ENCODE results near the gene ITK.

Gene ITK

DNA sequence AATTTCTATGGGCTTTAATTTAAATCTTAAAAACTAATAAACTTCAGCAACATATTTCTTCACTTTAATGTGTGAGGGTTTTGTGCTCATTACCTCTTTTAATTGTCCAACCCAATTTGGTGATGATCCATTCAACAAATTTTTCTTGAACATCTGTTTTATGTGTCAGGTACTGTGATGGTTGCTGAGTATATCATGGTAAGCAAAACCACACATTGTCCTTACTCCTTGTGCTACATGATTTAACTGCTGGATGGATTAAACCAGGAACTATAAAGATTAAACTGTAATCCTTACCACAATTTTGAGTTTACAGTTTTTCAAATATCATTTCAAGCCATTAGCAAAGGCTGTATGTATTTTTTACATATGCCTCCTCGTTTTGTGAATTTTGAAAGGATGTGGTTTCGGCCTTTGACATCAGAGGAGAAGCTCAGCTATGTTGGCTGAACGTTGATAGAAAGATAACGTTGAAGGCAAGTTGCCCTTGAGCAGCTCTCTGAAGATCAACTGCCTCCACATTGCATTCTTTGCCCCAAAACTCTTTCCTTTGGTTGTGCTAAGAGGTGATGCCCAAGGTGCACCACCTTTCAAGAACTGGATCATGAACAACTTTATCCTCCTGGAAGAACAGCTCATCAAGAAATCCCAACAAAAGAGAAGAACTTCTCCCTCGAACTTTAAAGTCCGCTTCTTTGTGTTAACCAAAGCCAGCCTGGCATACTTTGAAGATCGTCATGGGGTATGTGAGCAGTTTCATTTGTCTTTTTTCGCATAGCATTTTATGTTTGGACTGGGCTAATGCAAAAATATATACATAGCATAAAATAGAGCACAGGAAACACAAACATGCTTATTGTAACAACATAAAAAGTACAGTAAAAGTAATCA, at the start of gene ITK:
Gene ITK, plus strand, starts transcription at position 467 of the 891 bp plus-strand sequence. Its CDS starts 138 bp downstream, at position 605.
- no peak for DNase-seq

DNA sequence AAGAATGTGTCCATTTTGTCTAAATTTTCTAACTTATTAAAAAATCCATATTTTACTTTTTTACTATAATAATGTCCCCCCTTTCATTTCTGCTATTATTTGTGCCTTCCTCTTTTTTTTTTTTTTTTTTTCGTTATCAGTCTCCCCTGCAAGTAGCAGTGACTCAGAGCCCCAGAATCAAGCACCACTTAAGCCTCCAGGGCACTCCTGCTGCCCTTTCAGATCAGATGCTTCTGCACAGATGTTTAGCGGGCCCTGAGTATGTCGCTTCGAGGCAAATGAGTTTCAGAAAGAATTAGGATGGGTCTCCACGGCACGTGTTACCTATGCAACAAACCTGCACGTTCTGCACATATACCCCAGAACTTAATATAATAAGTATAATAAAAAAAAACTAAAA, 49.7 kb upstream of the ITK start:
- DNase-seq: no peak

GRCh38 chr5:157132281-157132612, 48.4 kb upstream of the ITK start:
- DNase-seq: no peak

GRCh38 chr5:157137691-157138090, 42.9 kb upstream of the ITK start:
- DNase-seq: no peak

GRCh38 chr5:157142317-157143126, 38.1 kb upstream of the ITK start, which contains the start of gene MED7:
MED7 (minus strand) TSS chr5:157142865; CDS start chr5:157139431, 3,434 bp downstream.
- DNase-seq: peak; percentile 96 to 98

- peak; percentile 16 to 84 for DNase-seq
These were observed 37.3 kb upstream of the ITK start for GRCh38 chr5:157143127-157143971.

GRCh38 chr5:157148734-157149615, 31.7 kb upstream of the ITK start:
- DNase-seq: peak; percentile 37 to 67

GRCh38 chr5:157150995-157151394, 29.6 kb upstream of the ITK start:
- DNase-seq: no peak

DNA sequence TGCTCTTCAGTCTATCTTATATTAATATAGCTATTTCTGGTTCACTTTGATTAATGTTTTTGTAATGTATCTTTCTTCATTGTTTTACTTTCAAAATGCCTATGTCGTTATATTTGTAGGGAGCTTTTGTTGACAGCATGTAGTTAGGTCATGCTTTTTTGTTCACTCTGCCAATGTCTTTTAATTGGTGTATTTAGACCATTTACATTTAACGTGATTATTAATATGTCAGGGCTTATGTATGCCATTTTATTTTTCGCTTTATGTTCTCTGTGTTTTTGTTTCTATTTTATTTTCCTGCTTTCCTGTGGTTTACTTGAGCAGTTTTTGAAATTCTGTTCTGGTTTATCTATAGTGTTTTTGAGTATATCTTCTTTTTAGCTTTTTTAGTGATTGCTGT, 25.3 kb upstream of the ITK start:
- no peak for DNase-seq

DNA sequence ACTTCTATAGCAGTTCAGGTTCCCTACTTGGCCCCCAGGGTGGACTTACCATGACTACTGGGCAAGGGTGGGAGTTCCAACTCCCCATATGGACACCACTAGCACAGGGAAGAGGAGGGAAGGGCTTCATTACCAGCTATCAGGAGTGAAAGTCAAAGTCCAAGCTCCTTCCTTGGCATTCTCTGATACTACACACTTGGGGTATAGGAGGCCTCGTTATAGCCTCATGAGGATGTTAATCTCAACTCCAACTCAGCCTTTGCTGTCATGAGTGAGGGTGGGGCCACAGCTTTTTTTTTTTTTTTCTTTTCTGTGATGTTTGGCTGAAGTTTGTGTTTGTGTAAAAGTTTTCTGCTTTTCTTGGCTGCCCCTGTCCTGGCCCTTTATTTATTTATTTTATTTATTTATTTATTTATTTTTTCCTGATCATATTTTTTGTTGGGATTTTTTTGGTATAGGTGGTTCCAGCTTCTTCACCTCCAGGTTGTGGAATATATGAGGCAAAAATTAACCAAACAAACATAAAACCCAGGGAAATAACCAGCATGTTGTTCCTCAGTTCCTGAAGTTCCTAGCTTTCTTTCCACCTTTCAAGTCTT, 23.2 kb upstream of the ITK start:
- no peak for DNase-seq

DNA sequence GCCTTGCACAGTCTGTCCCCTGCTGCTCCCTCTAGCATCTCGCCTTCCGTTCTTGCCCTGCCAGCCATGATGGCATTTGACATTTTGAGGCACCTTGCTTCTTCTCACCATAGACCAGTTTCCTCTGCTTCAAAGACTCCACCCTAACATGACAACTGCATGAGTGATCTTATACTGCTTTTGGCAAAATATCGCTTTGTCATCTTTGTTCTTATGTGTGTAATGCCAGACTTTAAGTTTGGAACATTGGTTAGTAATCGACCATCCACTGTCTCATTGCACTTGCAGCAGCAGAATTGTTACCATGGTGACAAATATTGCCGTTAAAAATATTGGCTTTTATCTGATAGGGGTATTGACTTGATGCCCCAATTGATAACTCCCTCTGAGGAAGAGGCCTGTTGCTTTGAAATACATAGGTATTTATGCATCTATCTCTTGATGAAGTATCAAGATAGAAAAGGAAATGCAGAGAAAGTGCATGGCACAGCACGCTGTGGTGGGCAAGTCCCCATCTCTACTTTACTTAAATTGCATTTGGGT, 21.4 kb upstream of the ITK start:
- DNase-seq: no peak

DNA sequence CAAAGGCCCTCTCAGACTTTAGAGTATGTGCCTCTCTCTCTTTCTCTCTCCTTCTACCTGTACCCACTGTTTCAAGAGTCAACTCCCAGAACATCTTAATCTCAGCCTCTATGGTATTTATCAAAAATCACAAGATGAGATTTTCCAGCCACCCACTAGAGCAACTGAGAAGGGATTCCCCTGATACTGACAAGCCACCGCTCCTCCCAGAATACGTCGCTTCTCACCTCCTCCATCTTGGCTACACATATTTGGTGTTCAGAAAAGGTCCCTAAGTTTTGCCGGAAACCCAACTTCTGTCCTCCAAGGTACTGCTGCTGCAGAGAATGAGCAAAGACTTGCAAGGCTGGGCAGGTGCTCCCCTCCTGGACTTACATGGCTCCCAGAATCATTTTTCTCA, 20.6 kb upstream of the ITK start:
- DNase-seq: no peak

GRCh38 chr5:157161996-157162395, 18.6 kb upstream of the ITK start:
- no peak for DNase-seq

DNA sequence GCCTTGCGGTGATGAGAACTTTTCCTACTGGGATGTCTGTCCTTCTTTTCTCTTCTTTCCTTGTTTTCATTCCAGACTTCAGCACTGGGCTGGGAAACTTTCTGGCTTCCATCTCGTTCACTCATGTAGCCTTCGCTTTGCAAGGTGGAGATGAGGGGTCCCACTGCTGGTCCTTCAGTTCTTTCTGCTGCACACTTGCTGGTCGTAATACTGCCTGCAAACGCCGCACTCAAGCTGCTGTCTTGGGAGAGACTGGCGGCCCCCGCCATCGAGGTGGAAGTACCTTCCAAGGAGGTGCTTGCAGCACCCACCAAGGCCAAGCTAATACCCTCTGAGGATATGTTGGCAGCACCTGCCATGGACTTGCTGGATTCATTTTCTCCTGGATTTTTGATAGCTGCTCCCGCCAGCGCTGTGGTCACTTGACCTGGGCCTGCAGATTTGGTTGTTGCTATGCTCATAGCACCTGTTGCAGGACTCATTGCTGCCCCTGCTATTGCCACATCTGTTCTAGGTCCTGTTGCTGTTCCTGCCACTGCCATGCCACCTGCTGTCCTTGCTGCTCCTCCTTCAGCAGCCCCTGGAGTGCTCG, 17.6 kb upstream of the ITK start:
- DNase-seq: no peak

DNA sequence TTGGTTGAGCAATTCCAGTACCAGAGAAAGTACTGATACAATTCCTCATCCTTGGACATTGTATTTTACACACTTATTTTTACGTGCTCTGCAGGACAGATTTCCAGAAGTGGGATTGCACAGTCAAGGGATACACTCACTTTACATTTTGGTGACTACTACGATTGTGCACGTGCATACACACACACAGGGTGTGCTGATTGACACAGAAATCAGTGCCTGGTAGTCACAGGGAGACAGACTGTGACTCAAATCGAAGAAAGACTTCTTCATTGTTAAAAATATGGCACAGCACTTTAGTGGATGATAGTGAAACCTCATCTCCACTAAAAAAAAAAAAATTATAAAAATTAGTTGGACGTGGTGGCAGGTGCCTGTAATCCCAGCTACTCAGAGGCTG, 16.1 kb upstream of the ITK start:
- no peak for DNase-seq

DNA sequence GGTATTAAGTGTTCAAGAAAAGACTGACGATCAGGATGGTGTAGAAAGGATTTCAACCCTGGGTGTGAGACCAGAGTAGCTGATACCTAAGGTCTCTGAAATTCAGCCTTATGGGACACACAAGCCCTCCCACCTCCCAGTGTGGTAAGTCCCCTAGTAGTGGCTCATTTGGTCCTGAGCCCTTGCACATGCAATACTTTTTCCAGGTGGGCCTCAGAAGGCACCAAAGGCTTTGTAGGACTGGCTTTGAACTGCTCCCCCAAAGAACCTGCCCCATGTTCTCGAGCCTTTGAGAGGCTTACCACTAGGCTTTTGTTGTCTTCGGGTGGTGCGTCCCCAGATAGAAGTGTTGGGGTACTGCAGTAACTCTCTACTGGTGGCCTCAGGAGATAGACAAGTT, 15.4 kb upstream of the ITK start:
- no peak for DNase-seq

- no peak for DNase-seq
These were observed 15.0 kb upstream of the ITK start for GRCh38 chr5:157165668-157166067.

DNA sequence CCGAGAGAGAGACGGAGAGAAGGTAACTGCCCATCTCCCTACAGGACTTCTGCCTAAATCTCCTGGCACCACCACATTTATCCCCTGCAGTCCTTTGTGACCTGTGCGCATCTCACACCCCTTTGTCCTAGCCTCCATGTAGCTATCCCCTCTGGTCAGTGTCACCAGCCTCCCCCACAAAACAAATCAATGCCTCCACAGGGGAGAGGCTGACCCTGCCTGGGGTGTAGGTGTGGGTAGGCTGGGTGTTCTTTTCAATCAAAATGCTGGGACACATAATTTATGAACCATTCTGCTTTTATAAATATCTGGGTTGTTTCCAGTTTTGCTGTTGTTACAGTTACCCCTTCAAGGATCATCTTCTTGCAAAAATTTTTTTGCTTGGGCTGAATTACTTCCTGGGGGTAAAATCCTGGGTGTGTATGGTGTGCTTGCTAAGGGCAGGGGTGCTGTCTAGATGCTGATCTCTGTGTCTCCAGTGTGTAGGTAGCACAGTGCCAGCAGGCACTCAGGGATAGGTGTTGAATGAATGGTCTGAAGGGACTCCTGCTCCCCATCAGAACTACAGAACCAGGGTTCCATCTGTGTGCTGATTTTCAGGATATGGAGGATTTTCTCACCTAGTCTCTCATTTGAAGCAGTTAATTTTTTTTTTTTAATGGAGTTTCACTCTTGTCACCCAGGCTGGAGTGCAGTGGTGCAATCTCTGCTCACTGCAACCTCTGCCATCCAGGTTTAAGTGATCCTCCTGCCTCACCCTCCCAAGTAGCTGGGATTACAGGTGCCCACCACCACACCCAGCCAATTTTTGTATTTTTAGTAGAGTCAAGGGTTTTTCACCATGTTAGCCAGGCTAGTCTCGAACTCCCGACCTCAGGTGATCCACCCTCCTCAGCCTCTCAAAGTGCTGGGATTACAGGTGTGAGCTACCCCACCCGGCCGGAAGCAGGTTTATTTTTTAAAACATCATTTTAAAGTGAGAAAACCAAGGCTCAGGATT, 14.1 kb upstream of the ITK start, which contains the start of gene GARIN3:
Gene GARIN3, minus strand, starts transcription at position 51 of the 1,000 bp plus-strand sequence. CDS start 96 bp downstream, outside the sequence.
- no peak for DNase-seq

DNA sequence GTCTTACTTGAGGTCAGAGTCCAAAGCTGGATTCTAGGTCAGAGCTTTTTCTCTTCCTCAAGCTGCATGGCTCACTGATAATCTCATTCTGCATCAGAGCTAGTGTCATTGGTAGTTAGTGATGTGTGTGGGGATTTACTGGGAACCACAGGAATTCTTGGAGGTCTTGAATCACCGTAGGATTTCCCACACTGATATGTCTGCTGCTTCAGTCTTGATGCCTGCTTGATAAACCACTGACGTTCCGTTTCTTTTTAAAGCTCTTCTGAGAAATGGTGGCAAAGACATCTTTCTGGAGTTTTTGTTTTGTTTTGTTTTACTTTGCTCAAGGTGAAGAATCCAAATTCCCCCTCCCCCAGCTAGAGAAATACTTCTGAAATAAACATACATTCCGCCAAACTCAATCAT, 13.4 kb upstream of the ITK start:
- DNase-seq: no peak

Measured in AML-193 (cell line).